Glomerular visceral epithelial cell (primary cell): Measurements from ENCODE around the gene SBF2.
A peak's percentile ranks its signal among the peaks of the same experiment; 100 is the strongest.
"Not testable (repeated sequence)": the region's sequence is repeated elsewhere in the genome, so short reads cannot be mapped to it uniquely, and the experiment has no call there.

Source experiments
- DNase-seq: peaks from one replicate; pipeline ENCODE4 v3.0.0-alpha.2; 2016; ENCODE audit errors: extremely low spot score

The SBF2 gene

GRCh38 chr11:10197091-10197490 lies 96.9 kb downstream of the SBF2 start:
- no peak for DNase-seq

GRCh38 chr11:10192036-10192435 lies 102.0 kb downstream of the SBF2 start:
- no peak for DNase-seq

GRCh38 chr11:10181811-10182210 lies 112.2 kb downstream of the SBF2 start:
- DNase-seq = peak; percentile 6

- DNase-seq = no peak
These were observed 129.4 kb downstream of the SBF2 start for GRCh38 chr11:10164621-10165020.

GRCh38 chr11:10162222-10162621 lies 131.8 kb downstream of the SBF2 start:
- no peak for DNase-seq

GRCh38 chr11:10160350-10160749 lies 133.7 kb downstream of the SBF2 start:
- DNase-seq = no peak

GRCh38 chr11:10158461-10158860 lies 135.6 kb downstream of the SBF2 start:
- no peak for DNase-seq

- DNase-seq = peak; percentile 6
These were observed 138.1 kb downstream of the SBF2 start for GRCh38 chr11:10155793-10156490.

GRCh38 chr11:10150800-10151199 lies 143.2 kb downstream of the SBF2 start:
- no peak for DNase-seq

GRCh38 chr11:10149553-10149952 lies 144.5 kb downstream of the SBF2 start:
- DNase-seq = no peak

GRCh38 chr11:10147195-10147594 lies 146.8 kb downstream of the SBF2 start:
- no peak for DNase-seq

- no peak for DNase-seq
These were observed 149.1 kb downstream of the SBF2 start for GRCh38 chr11:10144954-10145353.

GRCh38 chr11:10139656-10140055 lies 154.4 kb downstream of the SBF2 start:
- peak; percentile 46 for DNase-seq

- DNase-seq = no peak
These were observed 154.9 kb downstream of the SBF2 start for GRCh38 chr11:10139143-10139542.

- DNase-seq = no peak
These were observed 159.0 kb downstream of the SBF2 start for GRCh38 chr11:10134975-10135481.

- not testable (repeated sequence) for DNase-seq
These were observed 159.8 kb downstream of the SBF2 start for GRCh38 chr11:10134226-10134625.

- DNase-seq = not testable (repeated sequence)
These were observed 160.8 kb downstream of the SBF2 start for GRCh38 chr11:10133251-10133650.

- DNase-seq = no peak
These were observed 163.1 kb downstream of the SBF2 start for GRCh38 chr11:10130875-10131274.

- not testable (repeated sequence) for DNase-seq
These were observed 164.8 kb downstream of the SBF2 start for GRCh38 chr11:10129184-10129583.

GRCh38 chr11:10125522-10126133 lies 168.4 kb downstream of the SBF2 start:
- no peak for DNase-seq

GRCh38 chr11:10122326-10123197 lies 171.5 kb downstream of the SBF2 start:
- peak; percentile 68 for DNase-seq

- no peak for DNase-seq
These were observed 175.2 kb downstream of the SBF2 start for GRCh38 chr11:10118865-10119264.
